GM12878 (cell line): Measurements from ENCODE around the gene ITGA8. TPM values are rescaled to one million over a fixed set of nuclear protein-coding genes. Genes with fewer than 3 reads are reported as not detected.

ENCODE experiments used
- ATAC-seq: fragments of 200-7000 bp; cut with Tn5 transposase; 3 replicates; pipeline ENCODE4 v1.9.1; 2020; ENCODE audit warnings: mild to moderate bottlenecking, moderate library complexity
- BruUV-seq: library from RNA; stranded (reverse); fragments of 400-500 nt; replicated peaks from 2 replicates; lab custom pipeline; 2021; lab: Mats Ljungman, UMichigan
- CTCF ChIA-PET: fragments of 300-600 bp; sonication (Branson Sonifier 250); formaldehyde crosslinking; extraction: SDS; loops from one replicate; lab custom pipeline; 2021; ENCODE audit warnings: inconsistent platforms; lab: Yijun Ruan, JAX
- POLR2A ChIA-PET: fragments of 350-600 bp; formaldehyde crosslinking; extraction: SDS; loops from one replicate; lab custom pipeline; 2021; ENCODE audit warnings: inconsistent platforms; lab: Charles Lee
- RAD21 ChIA-PET: fragments of 300-600 bp; sonication (Branson Sonifier 250); formaldehyde crosslinking; loops from one replicate; lab custom pipeline; 2023; ENCODE audit warnings: antibody characterized with exemption; ENCODE audit not compliant: unreplicated experiment; lab: Charles Lee
- SMC1A ChIA-PET: fragments of 300-600 bp; sonication (Branson Sonifier 250); formaldehyde crosslinking; loops from one replicate; lab custom pipeline; 2023; ENCODE audit not compliant: unreplicated experiment, uncharacterized antibody; lab: Charles Lee
- DNase-seq: peaks from one replicate; pipeline ENCODE4 v3.0.0-alpha.2; 2011; ENCODE audit warnings: low read depth, low spot score
- FAIRE-seq: peaks from 3 replicates; lab custom pipeline; 2011; peaks lifted over from hg19 to GRCh38; lab: Jason Lieb, UNC
- H2AFZ ChIP-seq: 2 replicates; pipeline ENCODE4 v1.6.0; 2011; ENCODE audit warnings: low read depth, low read length, control low read depth; ENCODE audit not compliant: control insufficient read depth
- H3K27ac ChIP-seq: 2 replicates; pipeline ENCODE4 v1.5.1; 2011; ENCODE audit warnings: control low read depth; ENCODE audit not compliant: control insufficient read depth, insufficient read depth
- H3K27me3 ChIP-seq, 2 experiments: replicated peaks in 1 of 2; 2 replicates each; pipeline versions ENCODE4 v1.6.0 to v1.6.1; 2011; ENCODE audit warnings: low read length in 1 of 2; ENCODE audit not compliant: control insufficient read depth in 2 of 2, insufficient read depth in 2 of 2
- H3K36me3 ChIP-seq, 2 experiments: 2 replicates each; pipeline ENCODE4 v1.5.1; 2011; ENCODE audit warnings: low read length in 1 of 2; ENCODE audit not compliant: control insufficient read depth in 2 of 2, insufficient read depth in 2 of 2
- H3K4me1 ChIP-seq: 2 replicates; pipeline ENCODE4 v1.6.1; 2011; ENCODE audit warnings: mild to moderate bottlenecking, low read length, moderate library complexity, mixed read lengths; ENCODE audit not compliant: control insufficient read depth, insufficient read depth
- H3K4me2 ChIP-seq: 2 replicates; pipeline ENCODE4 v1.6.0; 2011; ENCODE audit warnings: control low read depth; ENCODE audit not compliant: control insufficient read depth, insufficient read depth
- H3K4me3 ChIP-seq: fragments of 200-600 bp; sonication (generic); 2 replicates; pipeline ENCODE4 v1.5.1; 2016
- H3K79me2 ChIP-seq: 2 replicates; pipeline ENCODE4 v1.6.0; 2011; ENCODE audit warnings: low read length; ENCODE audit not compliant: control insufficient read depth, insufficient read depth
- H3K9ac ChIP-seq: 2 replicates; pipeline ENCODE4 v1.8.0; 2011; ENCODE audit warnings: low read length, control low read depth, mixed read lengths; ENCODE audit not compliant: control insufficient read depth, insufficient read depth
- H3K9me3 ChIP-seq: replicated peaks from 3 replicates; pipeline ENCODE4 v1.5.1; 2011; ENCODE audit warnings: mild to moderate bottlenecking, low read length; ENCODE audit not compliant: control insufficient read depth, insufficient read depth
- H4K20me1 ChIP-seq: 2 replicates; pipeline ENCODE4 v1.6.0; 2011; ENCODE audit not compliant: control insufficient read depth, insufficient read depth
- EED ChIP-seq: sonication (generic); IDR thresholded peaks from 2 replicates; pipeline ENCODE4 v1.6.1; 2016; ENCODE audit warnings: antibody characterized with exemption, low read depth
- FOS ChIP-seq: IDR thresholded peaks from 3 replicates; pipeline ENCODE4 v1.6.1; 2011; ENCODE audit warnings: borderline replicate concordance; ENCODE audit not compliant: insufficient read length; ENCODE audit errors: extremely low read depth
- FOXK2 ChIP-seq: fragments of 450-650 bp; IDR thresholded peaks from 2 replicates; pipeline ENCODE4 v1.6.1; 2017; ENCODE audit warnings: mild to moderate bottlenecking, moderate library complexity
- HDAC6 ChIP-seq: fragments of 200-600 bp; sonication (generic); IDR thresholded peaks from one replicate; pipeline ENCODE4 v1.8.0; 2017; ENCODE audit warnings: antibody characterized with exemption; ENCODE audit not compliant: unreplicated experiment
- MYC ChIP-seq: IDR thresholded peaks from 2 replicates; pipeline ENCODE4 v1.6.1; 2011; ENCODE audit warnings: mild to moderate bottlenecking, low read length, moderate library complexity, inconsistent platforms; ENCODE audit not compliant: insufficient read depth, insufficient replicate concordance, insufficient read length, severe bottlenecking
- NFYB ChIP-seq: IDR thresholded peaks from 2 replicates; pipeline ENCODE4 v1.6.1; 2011; ENCODE audit warnings: low read depth, mild to moderate bottlenecking, low read length, improper control_type of control experiment, moderate library complexity; ENCODE audit not compliant: insufficient read depth
- SP1 ChIP-seq: IDR thresholded peaks from one replicate; pipeline ENCODE4 v1.6.1; 2011; ENCODE audit warnings: low read depth, low read length
- SREBF2 ChIP-seq: IDR thresholded peaks from 2 replicates; pipeline ENCODE4 v1.6.1; 2012; ENCODE audit warnings: mild to moderate bottlenecking, low read length
- TCF12 ChIP-seq: IDR thresholded peaks from 2 replicates; pipeline ENCODE4 v1.6.1; 2011; ENCODE audit warnings: low read depth, mild to moderate bottlenecking, low read length
- TCF7 ChIP-seq: IDR thresholded peaks from 2 replicates; pipeline ENCODE4 v1.6.1; 2014; ENCODE audit warnings: antibody characterized with exemption, borderline replicate concordance
- ZNF384 ChIP-seq: IDR thresholded peaks from 2 replicates; pipeline ENCODE4 v1.6.1; 2012; ENCODE audit warnings: low read depth, mild to moderate bottlenecking, low read length, improper control_type of control experiment, borderline replicate concordance
- WGBS: methylation state at CpG from one replicate; pipeline ENCODE4 v1.1.6; 2016; ENCODE audit warnings: low lambda C conversion rate; ENCODE audit not compliant: insufficient replicate concordance, insufficient coverage; ENCODE audit errors: missing lambda C conversion rate; 5-methylcytosine and 5-hydroxymethylcytosine counted together
- in situ Hi-C: fragments of 300-500 bp; cut with MboI; formaldehyde crosslinking; loops from 9 replicates; pipeline ENCODE4 v1.14.3; 2018; ENCODE audit warnings: mixed read lengths
- intact Hi-C: fragments of 100-400 bp; cut with micrococcal nuclease; formaldehyde crosslinking; loops from one replicate; pipeline ENCODE4 v1.14.2; 2022; ENCODE audit not compliant: unreplicated experiment
- polyA plus RNA-seq, 11 experiments: library from polyadenylated mRNA; depleted of rRNA in 4 of 11; unstranded in 6 of 11; stranded (reverse) in 5 of 11; fragments of >200 nt; fragmentation: Nextera tagmentation in 4 of 11; fragmentation: Illumina TruSeq in 1 of 11; extraction: Ambion mirVana in 4 of 11; extraction: Trizol in 1 of 11; gene quantifications; 1 replicate in 1 of 11; 2 replicates in 10 of 11; pipeline versions ENCODE4 v1.2.1 to v1.2.3, GENCODE V29; 2011 to 2016; ENCODE audit warnings: inconsistent platforms in 2 of 11, missing spikeins in 2 of 11, low read depth in 1 of 11
- total RNA-seq, 4 experiments: library from RNA; depleted of rRNA in 3 of 4; stranded (reverse); fragments of >200 nt in 3 of 4; fragmentation: Illumina TruSeq in 1 of 4; extraction: Trizol in 1 of 4; gene quantifications; 2 replicates each; pipeline versions ENCODE4 v1.2.1 to v1.2.3, GENCODE V29; 2013 to 2021
- TF ChIP-seq, protein P1 (sequence below): fragments of 450-650 bp; formaldehyde crosslinking; IDR thresholded peaks from 2 replicates; pipeline ENCODE4 v1.5.0; 2022; ENCODE audit warnings: mild to moderate bottlenecking, missing genetic modification characterization
- TF ChIP-seq, protein P2 (sequence below): fragments of 150-350 bp; IDR thresholded peaks from 2 replicates; pipeline ENCODE4 v1.6.1; 2016; ENCODE audit warnings: low read depth, low read length

ITGA8 gene
- total and polyA plus RNA-seq, 10 of the 15 experiments (the other 5 are each of a cell fraction or from before 2014, with no cell fraction given) = 0.03 TPM; not detected in 9

DNA sequence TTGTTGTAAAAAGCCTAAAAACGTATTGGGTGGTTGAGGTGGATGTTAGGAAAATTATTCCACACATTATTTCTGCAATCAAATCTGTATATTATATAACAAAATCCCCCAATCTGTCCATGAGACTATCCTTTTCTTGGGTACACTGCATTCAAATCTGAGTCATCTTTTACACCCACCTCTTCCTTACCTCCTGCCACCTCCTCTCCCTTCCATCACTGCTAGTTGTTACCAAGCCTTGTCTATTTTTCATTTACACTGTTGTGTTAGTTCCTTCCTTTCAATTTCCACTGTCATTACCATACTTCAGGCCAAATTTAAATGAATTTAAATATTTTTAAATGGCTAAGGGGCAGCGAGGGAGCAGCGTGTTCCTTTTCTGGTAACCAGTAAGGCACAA, 83.3 kb downstream of the ITGA8 start:
- no peak overlapping the region for H3K4me3 ChIP-seq
- intact Hi-C loops = no loop called here
- DNase-seq = no peak
- FAIRE-seq = no peak
- no peak for TF ChIP-seq NFYB
- no peak for TF ChIP-seq HDAC6
- no peak for TF ChIP-seq TCF7
- TF ChIP-seq FOS = no peak
- TF ChIP-seq SP1 = no peak
- TF ChIP-seq FOXK2 = no peak
- TF ChIP-seq, protein P1, sequence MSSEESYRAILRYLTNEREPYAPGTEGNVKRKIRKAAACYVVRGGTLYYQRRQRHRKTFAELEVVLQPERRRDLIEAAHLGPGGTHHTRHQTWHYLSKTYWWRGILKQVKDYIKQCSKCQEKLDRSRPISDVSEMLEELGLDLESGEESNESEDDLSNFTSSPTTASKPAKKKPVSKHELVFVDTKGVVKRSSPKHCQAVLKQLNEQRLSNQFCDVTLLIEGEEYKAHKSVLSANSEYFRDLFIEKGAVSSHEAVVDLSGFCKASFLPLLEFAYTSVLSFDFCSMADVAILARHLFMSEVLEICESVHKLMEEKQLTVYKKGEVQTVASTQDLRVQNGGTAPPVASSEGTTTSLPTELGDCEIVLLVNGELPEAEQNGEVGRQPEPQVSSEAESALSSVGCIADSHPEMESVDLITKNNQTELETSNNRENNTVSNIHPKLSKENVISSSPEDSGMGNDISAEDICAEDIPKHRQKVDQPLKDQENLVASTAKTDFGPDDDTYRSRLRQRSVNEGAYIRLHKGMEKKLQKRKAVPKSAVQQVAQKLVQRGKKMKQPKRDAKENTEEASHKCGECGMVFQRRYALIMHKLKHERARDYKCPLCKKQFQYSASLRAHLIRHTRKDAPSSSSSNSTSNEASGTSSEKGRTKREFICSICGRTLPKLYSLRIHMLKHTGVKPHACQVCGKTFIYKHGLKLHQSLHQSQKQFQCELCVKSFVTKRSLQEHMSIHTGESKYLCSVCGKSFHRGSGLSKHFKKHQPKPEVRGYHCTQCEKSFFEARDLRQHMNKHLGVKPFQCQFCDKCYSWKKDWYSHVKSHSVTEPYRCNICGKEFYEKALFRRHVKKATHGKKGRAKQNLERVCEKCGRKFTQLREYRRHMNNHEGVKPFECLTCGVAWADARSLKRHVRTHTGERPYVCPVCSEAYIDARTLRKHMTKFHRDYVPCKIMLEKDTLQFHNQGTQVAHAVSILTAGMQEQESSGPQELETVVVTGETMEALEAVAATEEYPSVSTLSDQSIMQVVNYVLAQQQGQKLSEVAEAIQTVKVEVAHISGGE (CRISPR knock-in tag) = no peak
- TF ChIP-seq, protein P2, sequence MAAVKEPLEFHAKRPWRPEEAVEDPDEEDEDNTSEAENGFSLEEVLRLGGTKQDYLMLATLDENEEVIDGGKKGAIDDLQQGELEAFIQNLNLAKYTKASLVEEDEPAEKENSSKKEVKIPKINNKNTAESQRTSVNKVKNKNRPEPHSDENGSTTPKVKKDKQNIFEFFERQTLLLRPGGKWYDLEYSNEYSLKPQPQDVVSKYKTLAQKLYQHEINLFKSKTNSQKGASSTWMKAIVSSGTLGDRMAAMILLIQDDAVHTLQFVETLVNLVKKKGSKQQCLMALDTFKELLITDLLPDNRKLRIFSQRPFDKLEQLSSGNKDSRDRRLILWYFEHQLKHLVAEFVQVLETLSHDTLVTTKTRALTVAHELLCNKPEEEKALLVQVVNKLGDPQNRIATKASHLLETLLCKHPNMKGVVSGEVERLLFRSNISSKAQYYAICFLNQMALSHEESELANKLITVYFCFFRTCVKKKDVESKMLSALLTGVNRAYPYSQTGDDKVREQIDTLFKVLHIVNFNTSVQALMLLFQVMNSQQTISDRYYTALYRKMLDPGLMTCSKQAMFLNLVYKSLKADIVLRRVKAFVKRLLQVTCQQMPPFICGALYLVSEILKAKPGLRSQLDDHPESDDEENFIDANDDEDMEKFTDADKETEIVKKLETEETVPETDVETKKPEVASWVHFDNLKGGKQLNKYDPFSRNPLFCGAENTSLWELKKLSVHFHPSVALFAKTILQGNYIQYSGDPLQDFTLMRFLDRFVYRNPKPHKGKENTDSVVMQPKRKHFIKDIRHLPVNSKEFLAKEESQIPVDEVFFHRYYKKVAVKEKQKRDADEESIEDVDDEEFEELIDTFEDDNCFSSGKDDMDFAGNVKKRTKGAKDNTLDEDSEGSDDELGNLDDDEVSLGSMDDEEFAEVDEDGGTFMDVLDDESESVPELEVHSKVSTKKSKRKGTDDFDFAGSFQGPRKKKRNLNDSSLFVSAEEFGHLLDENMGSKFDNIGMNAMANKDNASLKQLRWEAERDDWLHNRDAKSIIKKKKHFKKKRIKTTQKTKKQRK = no peak
- no peak for TF ChIP-seq EED
- no peak for TF ChIP-seq SREBF2
- TF ChIP-seq MYC = no peak
- no peak for TF ChIP-seq ZNF384
- no peak for TF ChIP-seq TCF12
- BruUV-seq = no TSS peak
- ChIA-PET RAD21 (no interaction called here), SMC1A (no interaction called here), CTCF (no interaction called here), POLR2A (no interaction called here)
- H4K20me1 ChIP-seq = no peaks in the 10 kb centered on the region
- no peak overlapping the region for H3K4me2 ChIP-seq
- no peak overlapping the region for H3K27ac ChIP-seq
- no peak for ATAC-seq
- in situ Hi-C loops = no loop called here
- H3K27me3 ChIP-seq = no peaks in the 10 kb centered on the region
- no peaks in the 10 kb centered on the region for H3K36me3 ChIP-seq
- WGBS = 39% methylated on average over 3 of the region's 3 CpGs
- H3K4me1 ChIP-seq = no peaks in the 10 kb centered on the region
- H3K9ac ChIP-seq = no peak overlapping the region
- no peaks in the 10 kb centered on the region for H3K79me2 ChIP-seq
- no peaks in the 10 kb centered on the region for H3K9me3 ChIP-seq
- no peak overlapping the region for H2AFZ ChIP-seq
